HG03135 (cell line): ENCODE measurements around the gene HSD3B7.

Experiments used
- ATAC-seq: cut with Tn5 transposase; IDR thresholded peaks from one replicate; pipeline ENCODE4 v1.9.1; 2021; ENCODE audit warnings: mild to moderate bottlenecking, moderate library complexity; ENCODE audit not compliant: unreplicated experiment

Gene HSD3B7

GRCh38 chr16:30956601-30957455 is 28.2 kb upstream of the HSD3B7 start:
- peak; percentile 40 for ATAC-seq

- peak; percentile 80 for ATAC-seq
Observed at GRCh38 chr16:30957456-30958174, 27.4 kb upstream of the HSD3B7 start, which contains the start of gene SETD1A. Gene SETD1A, plus strand, starts transcription at chr16:30957754. Its CDS starts 978 bp downstream, at chr16:30958732.

- peak; percentile 19 for ATAC-seq
Observed at GRCh38 chr16:30958175-30959079, 26.6 kb upstream of the HSD3B7 start.

GRCh38 chr16:30961384-30961783 is 23.6 kb upstream of the HSD3B7 start:
- no peak for ATAC-seq

GRCh38 chr16:30963925-30964511 is 21.0 kb upstream of the HSD3B7 start:
- no peak for ATAC-seq

- no peak for ATAC-seq
Observed at GRCh38 chr16:30964574-30965226, 20.3 kb upstream of the HSD3B7 start.

- no peak for ATAC-seq
Observed at GRCh38 chr16:30965436-30965835, 19.6 kb upstream of the HSD3B7 start.

- no peak for ATAC-seq
Observed at GRCh38 chr16:30966033-30966619, 18.9 kb upstream of the HSD3B7 start.

- ATAC-seq = no peak
Observed at GRCh38 chr16:30967795-30968194, 17.2 kb upstream of the HSD3B7 start.

GRCh38 chr16:30969246-30969842 is 15.7 kb upstream of the HSD3B7 start:
- no peak for ATAC-seq

GRCh38 chr16:30971298-30971697 is 13.7 kb upstream of the HSD3B7 start:
- ATAC-seq = no peak

- no peak for ATAC-seq
Observed at GRCh38 chr16:30972872-30973271, 12.1 kb upstream of the HSD3B7 start.

GRCh38 chr16:30974348-30974747 is 10.7 kb upstream of the HSD3B7 start:
- no peak for ATAC-seq

GRCh38 chr16:30976486-30976885 is 8.5 kb upstream of the HSD3B7 start:
- ATAC-seq = no peak

- ATAC-seq = no peak
Observed at GRCh38 chr16:30977502-30977901, 7.5 kb upstream of the HSD3B7 start.

GRCh38 chr16:30979170-30980022 is 5.6 kb upstream of the HSD3B7 start:
- no peak for ATAC-seq

- no peak for ATAC-seq
Observed at GRCh38 chr16:30980023-30980371, 5.0 kb upstream of the HSD3B7 start.

- ATAC-seq = no peak
Observed at GRCh38 chr16:30980434-30980833, 4.6 kb upstream of the HSD3B7 start.

GRCh38 chr16:30980959-30981358 is 4.0 kb upstream of the HSD3B7 start:
- no peak for ATAC-seq
